GM19239 (cell line): ENCODE measurements around the gene ABCA2.

Source experiments
- DNase-seq: peaks from one replicate; pipeline ENCODE4 v3.0.0; 2011; ENCODE audit warnings: low spot score; ENCODE audit not compliant: insufficient read length
- FAIRE-seq: peaks from 2 replicates; lab custom pipeline; 2011; peaks lifted over from hg19 to GRCh38; lab: Jason Lieb, UNC

Gene ABCA2, protein sequence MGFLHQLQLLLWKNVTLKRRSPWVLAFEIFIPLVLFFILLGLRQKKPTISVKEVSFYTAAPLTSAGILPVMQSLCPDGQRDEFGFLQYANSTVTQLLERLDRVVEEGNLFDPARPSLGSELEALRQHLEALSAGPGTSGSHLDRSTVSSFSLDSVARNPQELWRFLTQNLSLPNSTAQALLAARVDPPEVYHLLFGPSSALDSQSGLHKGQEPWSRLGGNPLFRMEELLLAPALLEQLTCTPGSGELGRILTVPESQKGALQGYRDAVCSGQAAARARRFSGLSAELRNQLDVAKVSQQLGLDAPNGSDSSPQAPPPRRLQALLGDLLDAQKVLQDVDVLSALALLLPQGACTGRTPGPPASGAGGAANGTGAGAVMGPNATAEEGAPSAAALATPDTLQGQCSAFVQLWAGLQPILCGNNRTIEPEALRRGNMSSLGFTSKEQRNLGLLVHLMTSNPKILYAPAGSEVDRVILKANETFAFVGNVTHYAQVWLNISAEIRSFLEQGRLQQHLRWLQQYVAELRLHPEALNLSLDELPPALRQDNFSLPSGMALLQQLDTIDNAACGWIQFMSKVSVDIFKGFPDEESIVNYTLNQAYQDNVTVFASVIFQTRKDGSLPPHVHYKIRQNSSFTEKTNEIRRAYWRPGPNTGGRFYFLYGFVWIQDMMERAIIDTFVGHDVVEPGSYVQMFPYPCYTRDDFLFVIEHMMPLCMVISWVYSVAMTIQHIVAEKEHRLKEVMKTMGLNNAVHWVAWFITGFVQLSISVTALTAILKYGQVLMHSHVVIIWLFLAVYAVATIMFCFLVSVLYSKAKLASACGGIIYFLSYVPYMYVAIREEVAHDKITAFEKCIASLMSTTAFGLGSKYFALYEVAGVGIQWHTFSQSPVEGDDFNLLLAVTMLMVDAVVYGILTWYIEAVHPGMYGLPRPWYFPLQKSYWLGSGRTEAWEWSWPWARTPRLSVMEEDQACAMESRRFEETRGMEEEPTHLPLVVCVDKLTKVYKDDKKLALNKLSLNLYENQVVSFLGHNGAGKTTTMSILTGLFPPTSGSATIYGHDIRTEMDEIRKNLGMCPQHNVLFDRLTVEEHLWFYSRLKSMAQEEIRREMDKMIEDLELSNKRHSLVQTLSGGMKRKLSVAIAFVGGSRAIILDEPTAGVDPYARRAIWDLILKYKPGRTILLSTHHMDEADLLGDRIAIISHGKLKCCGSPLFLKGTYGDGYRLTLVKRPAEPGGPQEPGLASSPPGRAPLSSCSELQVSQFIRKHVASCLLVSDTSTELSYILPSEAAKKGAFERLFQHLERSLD (N-terminal part only)

DNA sequence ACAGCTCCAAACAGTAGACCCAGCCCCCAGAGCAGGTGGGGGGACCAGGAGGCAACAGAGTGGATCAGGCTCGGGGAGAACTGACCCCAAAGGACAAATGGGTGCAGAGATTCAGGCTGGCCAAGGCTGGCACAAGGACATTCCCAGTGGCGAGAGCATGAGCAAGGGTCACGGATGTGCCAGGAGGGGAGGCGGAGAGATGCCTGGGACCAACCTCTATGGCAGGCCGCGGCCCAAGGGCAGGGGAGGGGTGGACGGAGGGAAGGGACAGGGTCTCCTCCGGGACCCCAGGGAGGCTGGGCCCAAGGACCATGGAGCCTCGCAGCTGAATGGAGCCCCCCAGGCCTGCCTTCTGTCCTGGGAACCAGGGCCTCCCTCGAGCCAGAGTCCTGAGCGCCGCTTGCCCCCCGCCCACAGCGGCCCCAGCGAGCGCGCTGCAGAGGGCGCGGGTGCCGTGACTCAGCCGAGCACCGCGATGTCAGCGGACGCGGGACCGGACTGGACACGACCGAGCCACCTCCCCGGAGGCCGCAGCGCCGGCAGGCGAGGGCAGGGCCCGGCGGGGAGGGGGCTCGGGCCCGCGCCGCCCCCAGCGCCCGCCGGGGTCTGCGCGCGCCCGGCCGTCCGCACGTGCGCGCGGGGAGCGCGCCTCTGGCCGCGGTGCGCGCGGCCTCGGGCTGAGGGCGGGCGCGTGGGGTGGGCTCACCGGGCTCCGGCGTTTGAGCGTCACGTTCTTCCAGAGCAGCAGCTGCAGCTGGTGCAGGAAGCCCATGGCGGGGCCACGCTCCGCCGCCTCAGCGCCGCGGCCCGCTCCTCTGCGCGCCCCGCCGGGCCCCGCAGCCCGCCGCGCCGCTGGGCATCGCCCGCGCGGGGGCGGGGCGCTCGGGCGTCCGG lies at the start of gene ABCA2:
ABCA2 (minus strand) TSS at position 869 of the 894 bp plus-strand sequence; CDS start at position 772, 97 bp downstream.
- DNase-seq: no peak
- no peak for FAIRE-seq

DNA sequence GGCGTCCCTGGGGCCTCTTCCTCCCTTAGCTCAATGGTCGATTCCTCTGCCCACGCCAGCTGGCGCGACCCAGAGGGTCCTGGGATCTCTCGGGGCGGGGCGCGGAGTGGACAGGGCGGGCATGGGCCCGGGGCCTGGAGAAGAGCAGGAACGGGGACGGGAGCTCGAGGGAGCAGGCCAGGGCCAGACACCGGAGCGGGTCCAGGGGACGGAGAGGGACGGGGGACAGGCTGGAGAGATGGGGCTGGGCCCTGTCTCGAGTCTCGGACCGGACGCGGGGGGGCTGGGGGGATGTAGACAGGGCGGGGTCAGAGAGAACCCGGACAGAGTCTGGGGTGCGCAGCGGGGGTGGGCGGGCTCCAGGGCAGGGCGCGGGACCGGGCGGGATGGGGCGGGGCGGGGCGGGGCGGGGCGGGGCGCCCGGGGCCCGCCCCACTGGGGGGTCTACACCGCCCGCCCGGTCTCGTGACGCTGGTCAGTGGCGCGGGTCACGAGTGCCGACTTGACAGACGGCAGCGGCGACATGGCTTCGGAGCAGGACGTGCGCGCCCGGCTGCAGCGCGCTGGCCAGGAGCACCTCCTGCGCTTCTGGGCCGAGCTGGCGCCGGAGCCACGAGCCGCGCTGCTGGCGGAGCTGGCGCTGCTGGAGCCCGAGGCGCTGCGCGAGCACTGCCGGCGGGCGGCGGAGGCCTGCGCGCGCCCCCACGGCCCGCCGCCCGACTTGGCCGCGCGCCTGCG lies 49.1 kb upstream of the ABCA2 start, which contains the start of gene UAP1L1:
UAP1L1 (plus strand) TSS at position 508 of the 738 bp plus-strand sequence; CDS start at position 524, 16 bp downstream.
- FAIRE-seq: peak; percentile 67
- peak; percentile 80 for DNase-seq

DNA sequence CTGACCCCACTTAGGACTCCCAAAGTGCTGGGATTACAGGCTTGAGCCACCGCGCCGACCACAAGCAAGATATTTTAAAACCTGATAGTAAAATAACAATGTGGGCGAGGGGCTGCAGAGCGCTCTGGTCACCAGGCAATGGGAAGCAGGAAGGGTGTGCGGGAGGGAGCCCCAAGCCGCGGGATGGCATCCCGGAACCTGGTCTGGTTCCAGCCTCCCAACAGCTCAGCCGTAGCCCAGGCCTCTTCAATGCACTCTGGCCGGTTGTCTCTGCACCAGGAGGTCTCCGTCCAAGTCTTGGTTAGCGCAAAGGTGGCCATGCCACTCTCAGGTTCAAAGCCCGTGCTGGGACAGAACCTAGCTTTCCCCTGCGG lies 48.6 kb upstream of the ABCA2 start:
- no peak for FAIRE-seq
- no peak for DNase-seq

DNA sequence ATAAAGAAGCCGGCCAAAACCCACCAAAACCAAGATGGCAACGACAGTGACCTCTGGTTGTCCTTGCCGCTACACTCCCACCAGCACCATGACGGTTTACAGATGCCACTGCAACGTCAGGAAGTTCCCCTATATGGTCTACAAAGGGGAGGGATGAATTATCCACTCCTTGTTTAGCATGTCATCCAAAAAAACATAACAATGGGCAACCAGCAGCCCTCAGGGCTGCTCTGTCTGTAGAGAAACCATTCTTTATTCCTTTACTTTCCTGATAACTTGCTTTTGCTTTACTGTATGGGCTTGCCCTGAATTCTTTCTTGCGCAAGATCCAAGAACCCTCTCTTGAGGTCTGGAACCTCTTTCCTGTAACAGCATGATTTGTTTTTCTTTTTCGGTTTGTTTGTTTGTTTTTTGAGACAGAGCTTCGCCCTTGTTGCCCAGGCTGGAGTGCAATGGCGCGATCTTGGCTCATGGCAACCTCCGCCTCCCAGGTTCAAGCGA lies 47.3 kb upstream of the ABCA2 start:
- DNase-seq: no peak
- FAIRE-seq: no peak

DNA sequence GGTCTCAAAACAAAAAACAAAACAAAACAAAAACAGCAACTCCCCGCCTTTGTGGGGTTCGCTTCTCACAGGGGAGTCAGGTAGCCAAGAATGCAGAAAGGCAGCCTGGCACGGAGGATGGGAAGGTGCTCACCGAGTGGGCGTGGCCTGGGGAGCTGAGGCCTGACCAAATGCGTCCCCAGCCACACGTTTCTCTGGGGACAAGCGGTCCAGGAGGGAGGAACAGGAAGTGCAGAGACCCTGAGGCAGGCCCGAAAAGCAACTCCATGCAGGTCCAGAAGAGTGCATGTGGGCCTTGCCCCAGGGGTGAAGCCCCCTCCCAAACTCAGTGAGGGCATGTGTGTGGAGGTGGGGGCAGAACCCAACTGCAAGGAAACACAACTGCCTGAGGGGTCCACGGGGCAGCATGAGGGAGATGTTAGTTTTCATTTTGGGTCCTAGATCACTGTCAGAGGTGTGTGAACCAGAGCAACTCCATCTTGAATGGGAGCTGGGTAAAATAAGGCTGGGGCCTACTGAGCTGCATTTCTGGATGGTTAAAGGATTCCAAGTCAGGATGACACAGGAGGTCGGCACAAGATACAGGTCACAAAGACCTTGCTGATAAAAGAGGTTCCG lies 46.7 kb upstream of the ABCA2 start:
- FAIRE-seq: no peak
- no peak for DNase-seq

DNA sequence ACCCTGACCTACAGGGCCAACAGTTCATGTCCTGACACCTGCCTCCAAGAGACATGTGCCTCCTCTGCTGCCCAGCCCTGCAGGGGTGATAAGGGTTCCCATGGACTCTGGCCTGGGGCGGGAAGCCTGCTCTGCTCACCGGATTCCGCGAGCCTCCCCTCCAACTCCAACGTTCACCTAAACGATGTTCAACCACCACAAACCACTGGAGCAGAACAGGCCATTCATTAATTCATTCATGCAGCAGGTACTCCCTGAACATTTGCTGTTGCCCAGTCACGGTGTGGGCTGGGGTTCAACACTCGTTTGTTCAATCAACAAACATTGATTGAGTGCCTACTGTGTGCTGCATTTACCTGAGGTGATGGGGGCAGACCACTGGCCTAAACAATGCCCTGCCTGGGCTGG lies 46.0 kb upstream of the ABCA2 start:
- no peak for FAIRE-seq
- no peak for DNase-seq

DNA sequence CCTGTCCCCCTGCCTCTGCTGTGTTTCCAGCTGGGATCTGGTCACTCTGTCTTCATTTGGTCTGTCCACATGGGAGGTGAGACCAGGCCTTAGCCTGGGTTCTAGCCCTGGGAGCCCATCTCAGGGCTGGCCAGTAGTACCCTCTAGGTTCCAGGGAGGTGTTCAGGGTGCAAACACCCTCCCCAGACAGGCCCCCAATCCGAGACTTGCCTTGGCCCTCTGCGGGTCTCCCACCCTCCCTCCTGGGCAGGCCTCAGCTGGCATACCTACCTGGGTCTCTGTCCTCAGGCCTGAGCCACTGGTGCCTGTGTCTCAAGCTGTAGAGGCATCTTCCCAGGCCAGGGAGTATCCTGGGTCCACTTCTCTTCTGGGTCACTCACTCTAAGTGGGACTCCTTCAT lies 43.2 kb upstream of the ABCA2 start:
- no peak for DNase-seq
- no peak for FAIRE-seq

DNA sequence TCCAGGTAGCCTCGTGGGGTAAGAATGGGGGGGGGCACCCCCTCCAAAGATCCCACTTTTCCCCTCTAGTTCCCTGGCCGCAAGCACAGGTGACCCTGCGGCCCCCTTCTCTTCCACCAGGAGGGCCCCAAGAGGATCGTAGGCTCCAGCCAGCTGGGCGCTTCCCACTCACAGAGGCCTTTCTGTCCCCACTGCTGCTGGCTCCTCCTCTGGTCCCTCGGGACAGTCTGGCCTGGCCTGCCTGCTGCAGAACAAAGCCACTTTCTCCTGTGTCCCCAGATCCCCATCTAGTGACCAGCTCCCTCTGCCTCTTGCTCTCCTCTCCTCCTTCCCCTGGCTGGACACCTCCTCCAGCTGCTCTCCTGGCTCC lies 42.9 kb upstream of the ABCA2 start:
- FAIRE-seq: no peak
- DNase-seq: no peak

DNA sequence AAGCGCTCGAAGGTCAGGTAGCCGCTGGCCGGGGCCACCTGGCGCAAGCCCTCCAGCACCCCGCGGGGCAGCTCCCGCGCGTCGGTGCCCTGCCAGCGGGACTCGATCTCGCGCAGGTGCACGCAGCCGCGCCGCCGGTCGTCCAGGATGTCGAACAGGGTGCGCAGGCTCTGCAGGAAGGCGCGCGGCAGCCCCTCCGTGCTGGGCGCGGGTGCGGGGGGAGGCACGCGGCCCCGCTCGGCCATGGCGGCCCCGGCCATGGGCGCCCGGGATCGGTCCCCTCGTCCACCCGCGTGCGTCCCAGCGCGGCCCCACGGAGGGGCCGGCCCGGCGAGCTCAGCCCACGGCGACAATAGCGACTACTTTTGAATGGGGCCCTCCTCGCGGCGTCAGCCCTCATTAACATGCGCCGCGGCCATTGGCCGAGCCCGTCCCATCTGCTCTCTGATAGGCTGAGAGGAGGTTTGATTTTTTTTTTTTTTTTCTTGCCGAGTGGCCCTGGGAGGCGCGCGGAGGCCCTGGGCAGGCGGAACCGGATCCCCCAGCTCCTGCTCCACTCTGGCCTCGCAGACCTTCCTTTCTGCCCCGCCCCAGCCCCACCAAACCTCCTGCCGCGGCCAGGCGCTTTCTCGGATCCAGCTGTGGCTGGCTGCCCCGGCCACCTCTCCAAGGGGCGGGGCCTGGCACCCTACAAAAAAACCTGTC lies 42.3 kb upstream of the ABCA2 start, which contains the start of gene SAPCD2:
SAPCD2 (minus strand) TSS at position 357 of the 705 bp plus-strand sequence; CDS start at position 260, 97 bp downstream.
- FAIRE-seq (peak; percentile 85), DNase-seq (peak; percentile 95)

DNA sequence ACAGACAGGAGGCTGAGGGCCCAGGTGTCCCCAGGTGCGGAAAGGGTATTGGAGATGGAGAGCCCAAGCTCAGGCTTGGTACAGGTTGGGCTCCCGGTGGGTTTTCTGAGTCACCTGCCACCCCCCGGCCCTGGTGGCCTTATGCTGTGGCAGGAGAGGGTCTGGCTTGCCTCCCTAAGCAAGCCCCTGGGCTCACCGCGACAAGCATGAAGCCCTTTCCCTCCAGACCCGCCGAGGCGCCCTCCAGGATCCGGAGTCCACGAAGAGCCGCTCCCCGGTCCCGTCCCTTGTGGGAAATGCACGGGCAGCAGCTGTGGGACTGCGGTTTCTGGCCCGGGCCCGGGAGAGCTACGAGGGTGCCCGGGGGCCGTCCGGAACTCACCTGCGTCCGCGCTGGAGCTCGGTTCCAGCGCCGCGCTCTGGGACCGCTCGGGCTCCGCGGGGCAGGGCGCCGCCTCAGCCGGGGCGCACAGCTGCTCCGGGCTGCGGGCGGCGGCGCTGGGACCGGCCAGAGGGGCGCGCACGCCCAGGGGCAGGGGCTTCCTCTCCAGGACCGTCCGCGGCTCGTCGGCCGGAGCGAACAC lies 41.6 kb upstream of the ABCA2 start:
- no peak for DNase-seq
- no peak for FAIRE-seq

DNA sequence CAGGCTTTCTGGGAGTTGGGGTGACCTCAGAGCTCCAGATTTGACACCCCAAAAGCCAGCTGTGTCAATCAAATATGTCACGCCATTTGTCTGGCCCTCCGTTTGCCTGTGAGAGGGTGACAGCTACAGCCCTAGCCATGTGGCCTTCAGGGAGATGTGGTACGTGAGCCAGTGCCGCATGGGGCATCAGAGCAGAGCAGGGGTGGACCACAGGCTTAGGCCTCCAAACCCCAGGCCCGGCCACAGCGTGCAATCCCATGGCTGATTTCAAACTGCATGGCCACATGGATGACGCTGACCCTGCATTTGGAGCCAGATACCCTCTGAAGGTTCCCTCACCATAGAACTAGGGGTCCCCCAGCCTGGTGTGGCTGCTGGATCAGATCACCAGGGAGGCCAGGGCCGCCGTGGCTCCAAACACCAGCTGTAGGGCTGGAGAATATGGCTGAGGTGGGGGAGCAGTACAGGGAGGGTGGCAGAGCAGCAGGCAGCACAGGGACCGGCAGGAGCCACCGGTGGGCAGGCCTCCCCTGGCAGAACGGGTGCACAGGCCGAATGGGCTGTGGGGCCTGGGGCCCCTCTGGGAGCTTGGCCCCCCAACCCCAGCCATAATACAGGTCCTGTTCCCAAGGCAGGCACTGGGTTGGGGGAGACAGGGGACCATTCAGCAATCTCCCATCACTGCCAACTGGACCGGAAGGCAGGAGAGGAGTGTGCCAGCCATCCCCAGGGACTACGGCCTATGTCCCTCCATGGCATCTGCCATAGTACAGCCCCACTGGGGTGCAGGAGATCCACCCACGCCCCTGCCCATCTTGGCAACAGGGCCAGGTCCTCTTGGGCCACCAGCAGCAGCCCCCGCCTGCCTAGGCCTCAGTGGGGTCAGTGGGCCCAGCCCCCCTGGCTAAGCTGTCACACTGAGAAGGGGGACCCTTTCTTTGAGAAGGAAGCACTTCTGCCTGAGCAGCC lies 40.8 kb upstream of the ABCA2 start:
- DNase-seq (no peak), FAIRE-seq (no peak)

DNA sequence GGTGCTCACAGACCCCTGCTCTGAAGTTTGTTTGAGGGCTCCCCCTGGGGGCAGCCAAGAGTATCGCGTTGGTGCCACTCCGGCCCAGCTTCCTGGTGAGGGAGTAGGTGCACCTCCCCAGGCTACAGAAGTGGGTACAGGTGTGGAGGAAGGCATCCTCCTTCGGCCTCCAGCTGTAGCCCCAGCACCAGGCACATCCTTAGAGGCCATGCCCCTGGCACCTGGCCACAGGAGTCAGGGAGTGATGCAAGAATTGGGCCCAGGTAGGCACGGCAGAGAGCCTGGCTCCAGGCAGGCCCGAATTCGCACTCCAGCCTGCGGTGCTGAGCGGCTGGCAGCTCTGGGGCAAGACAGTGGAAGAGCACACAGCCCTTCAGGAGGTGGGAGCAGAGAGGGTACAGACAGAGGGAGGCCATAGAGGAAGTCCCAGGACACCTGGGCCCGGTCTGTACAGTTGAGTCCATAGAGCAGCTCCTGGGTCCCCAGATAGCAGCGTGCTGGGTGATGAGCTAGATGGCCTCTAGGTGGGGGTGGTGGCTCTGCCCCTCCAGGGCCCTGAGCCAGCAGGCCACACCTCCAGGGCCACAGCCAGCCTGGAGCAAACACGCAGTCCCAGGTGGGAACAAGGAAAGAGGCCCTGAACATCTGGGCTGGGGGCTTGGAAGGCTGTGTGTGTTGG lies 40.0 kb upstream of the ABCA2 start:
- DNase-seq: peak; percentile 97
- peak; percentile 79 for FAIRE-seq

DNA sequence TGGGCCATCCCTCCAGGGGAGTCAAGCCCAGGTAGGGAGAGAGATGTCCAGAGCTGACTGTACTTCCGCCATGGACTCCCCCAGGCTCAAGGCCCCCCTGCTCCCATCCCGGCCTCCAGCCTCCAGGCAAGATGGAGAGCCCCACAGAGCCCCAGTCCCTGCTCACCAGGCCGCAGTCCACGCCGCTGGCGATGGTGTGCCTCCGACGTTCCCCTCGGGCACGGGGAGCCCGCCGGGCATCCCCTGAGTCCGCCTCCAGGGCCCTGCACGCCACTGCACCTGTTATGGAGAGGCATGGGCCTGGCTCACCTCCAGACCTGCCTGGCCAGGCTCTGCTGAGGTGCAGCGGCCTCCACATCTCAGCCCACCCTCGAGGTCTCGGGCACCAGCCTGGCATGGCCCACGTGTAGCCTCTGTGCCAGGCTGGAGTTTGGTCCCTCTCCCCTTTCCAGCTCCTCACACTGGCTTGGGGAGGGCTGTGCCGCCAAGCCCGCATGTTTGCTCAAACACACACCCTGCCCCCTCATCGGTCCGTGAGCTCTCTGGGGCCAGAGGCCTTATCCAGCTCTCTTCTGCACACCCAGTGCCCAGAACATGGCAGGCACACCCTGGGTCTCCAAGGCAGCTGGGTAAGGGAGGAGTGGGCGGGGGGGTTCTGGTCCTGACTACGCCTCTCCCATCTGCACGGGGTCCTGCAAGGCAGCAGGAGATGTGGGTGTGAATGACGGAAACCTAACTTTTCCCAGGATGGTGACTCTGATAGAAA lies 38.2 kb upstream of the ABCA2 start:
- DNase-seq: no peak
- no peak for FAIRE-seq

DNA sequence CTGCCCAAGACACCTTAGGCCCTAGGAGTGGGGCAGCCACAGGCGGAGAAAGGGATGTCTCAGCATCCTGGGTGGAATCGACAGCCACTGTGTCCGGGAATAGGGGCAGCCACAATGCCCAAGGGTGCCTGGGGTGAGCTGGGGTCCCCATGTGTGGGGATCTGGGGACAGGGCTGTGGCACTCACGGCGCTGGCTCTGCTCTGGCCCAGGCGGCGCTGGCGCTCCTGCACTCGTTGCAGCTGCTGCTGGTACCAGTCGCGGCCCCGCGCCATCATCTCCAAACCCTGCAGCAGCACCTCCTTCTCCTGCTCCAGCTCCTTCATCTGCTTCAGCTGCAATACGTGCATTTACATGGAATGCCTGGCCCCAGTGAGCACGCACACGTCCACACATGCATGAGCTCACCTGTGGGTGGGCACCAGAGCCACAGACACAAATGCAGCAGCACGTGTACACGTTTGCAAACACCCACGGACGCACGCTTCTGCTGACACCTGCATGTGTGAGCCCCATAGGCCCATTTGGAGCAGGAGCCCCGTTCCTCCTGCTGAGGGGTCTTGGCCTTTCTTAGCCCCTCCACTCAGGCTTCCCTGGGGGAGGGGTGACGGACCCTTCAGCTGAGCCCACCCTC lies 37.4 kb upstream of the ABCA2 start:
- FAIRE-seq (no peak), DNase-seq (no peak)
